Measurements from ENCODE around the gene PTPRG. TPM values are rescaled to one million over a fixed set of nuclear protein-coding genes. Genes with fewer than 3 reads are reported as not detected.
A peak's percentile ranks its signal among the peaks of the same experiment; 100 is the strongest.

PTPRG gene
- total and polyA plus RNA-seq, 10 of the 15 experiments (the other 5 are each of a cell fraction or from before 2014, with no cell fraction given) = 0.29 to 20.7 (median 1.4) TPM

DNA sequence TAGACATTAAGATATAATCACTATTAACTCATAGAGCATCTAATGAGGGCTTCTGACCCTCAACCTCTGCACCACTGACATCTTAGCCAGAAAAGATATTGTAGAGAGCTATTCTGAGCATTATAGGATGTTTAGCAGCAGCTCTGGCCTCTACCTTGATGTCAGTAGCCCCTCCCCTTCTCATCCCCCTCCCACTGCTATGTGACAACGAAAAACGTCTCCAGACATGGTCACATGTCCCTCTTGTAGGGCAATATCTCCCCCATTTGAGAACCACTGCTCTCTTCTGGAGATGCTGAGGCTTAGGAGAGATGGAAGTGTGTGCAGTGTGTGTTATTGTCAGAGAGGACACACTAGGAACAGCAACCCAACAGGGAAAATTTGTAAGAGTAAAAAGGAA, 569.7 kb downstream of the PTPRG start:
- FAIRE-seq = no peak
- 15% methylated on average over 2 of the region's 2 CpGs for WGBS (ENCODE audit: insufficient coverage, insufficient replicate concordance, low lambda C conversion rate, missing lambda C conversion rate)
- BruUV-seq (replicated peaks) = no TSS peak
- Histone ChIP-seq H3K9ac (ENCODE audit: control insufficient read depth, insufficient read depth, low read length) (no peak overlapping the region), H4K20me1 (ENCODE audit: control insufficient read depth, insufficient read depth) (no peaks in the 10 kb centered on the region), H3K27me3 (replicated peaks in 1 of 2; ENCODE audit: control insufficient read depth in 2 of 2, insufficient read depth in 2 of 2, low read length in 1 of 2) (no peaks in the 10 kb centered on the region), H3K36me3 (ENCODE audit: control insufficient read depth in 2 of 2, insufficient read depth in 2 of 2, low read length in 1 of 2) (no peaks in the 10 kb centered on the region), H3K4me3 (no peak overlapping the region), H3K27ac (ENCODE audit: control insufficient read depth, insufficient read depth) (no peak overlapping the region), H3K9me3 (replicated peaks; ENCODE audit: control insufficient read depth, insufficient read depth, low read length) (no peaks in the 10 kb centered on the region), H2AFZ (ENCODE audit: control insufficient read depth, low read depth, low read length) (no peak overlapping the region), H3K4me2 (ENCODE audit: control insufficient read depth, insufficient read depth) (no peak overlapping the region), H3K79me2 (ENCODE audit: control insufficient read depth, insufficient read depth, low read length) (no peaks in the 10 kb centered on the region), H3K4me1 (ENCODE audit: control insufficient read depth, insufficient read depth, low read length) (no peaks in the 10 kb centered on the region)
- intact Hi-C loops (cut with micrococcal nuclease; ENCODE audit: unreplicated experiment) (loop anchor here (1.0 kb wide), 1 partner anchor 273 kb away; no protein-coding TSS in a partner anchor), in situ Hi-C loops (cut with MboI) (no loop called here)
- ATAC-seq = peak; percentile 19; the same call in 1 of the 3 replicates
- DNase-seq (ENCODE audit: low read depth, low spot score) = no peak
- POLR2A ChIA-PET = interaction anchor here (1.6 kb wide), 1 partner anchor 9 kb away, joined by 4 read pairs; no protein-coding TSS in a partner anchor
- no peak for TF ChIP-seq LARP7 (IDR thresholded peaks at IDR 0.05)
- TF ChIP-seq DPF2 (IDR thresholded peaks at IDR 0.05) = no peak
- TF ChIP-seq, protein P1, sequence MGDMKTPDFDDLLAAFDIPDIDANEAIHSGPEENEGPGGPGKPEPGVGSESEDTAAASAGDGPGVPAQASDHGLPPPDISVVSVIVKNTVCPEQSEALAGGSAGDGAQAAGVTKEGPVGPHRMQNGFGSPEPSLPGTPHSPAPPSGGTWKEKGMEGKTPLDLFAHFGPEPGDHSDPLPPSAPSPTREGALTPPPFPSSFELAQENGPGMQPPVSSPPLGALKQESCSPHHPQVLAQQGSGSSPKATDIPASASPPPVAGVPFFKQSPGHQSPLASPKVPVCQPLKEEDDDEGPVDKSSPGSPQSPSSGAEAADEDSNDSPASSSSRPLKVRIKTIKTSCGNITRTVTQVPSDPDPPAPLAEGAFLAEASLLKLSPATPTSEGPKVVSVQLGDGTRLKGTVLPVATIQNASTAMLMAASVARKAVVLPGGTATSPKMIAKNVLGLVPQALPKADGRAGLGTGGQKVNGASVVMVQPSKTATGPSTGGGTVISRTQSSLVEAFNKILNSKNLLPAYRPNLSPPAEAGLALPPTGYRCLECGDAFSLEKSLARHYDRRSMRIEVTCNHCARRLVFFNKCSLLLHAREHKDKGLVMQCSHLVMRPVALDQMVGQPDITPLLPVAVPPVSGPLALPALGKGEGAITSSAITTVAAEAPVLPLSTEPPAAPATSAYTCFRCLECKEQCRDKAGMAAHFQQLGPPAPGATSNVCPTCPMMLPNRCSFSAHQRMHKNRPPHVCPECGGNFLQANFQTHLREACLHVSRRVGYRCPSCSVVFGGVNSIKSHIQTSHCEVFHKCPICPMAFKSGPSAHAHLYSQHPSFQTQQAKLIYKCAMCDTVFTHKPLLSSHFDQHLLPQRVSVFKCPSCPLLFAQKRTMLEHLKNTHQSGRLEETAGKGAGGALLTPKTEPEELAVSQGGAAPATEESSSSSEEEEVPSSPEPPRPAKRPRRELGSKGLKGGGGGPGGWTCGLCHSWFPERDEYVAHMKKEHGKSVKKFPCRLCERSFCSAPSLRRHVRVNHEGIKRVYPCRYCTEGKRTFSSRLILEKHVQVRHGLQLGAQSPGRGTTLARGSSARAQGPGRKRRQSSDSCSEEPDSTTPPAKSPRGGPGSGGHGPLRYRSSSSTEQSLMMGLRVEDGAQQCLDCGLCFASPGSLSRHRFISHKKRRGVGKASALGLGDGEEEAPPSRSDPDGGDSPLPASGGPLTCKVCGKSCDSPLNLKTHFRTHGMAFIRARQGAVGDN (IDR thresholded peaks at IDR 0.05) = no peak
- TF ChIP-seq SRF (IDR thresholded peaks at IDR 0.05; ENCODE audit: low read depth in 2 of 2, low read length in 2 of 2) = no peak
- TF ChIP-seq IKZF2 (IDR thresholded peaks at IDR 0.05) = no peak
- no peak for TF ChIP-seq RCOR1 (conservative IDR thresholded peaks at IDR 0.05; ENCODE audit: low read depth, low read length)
- TF ChIP-seq, protein P2, sequence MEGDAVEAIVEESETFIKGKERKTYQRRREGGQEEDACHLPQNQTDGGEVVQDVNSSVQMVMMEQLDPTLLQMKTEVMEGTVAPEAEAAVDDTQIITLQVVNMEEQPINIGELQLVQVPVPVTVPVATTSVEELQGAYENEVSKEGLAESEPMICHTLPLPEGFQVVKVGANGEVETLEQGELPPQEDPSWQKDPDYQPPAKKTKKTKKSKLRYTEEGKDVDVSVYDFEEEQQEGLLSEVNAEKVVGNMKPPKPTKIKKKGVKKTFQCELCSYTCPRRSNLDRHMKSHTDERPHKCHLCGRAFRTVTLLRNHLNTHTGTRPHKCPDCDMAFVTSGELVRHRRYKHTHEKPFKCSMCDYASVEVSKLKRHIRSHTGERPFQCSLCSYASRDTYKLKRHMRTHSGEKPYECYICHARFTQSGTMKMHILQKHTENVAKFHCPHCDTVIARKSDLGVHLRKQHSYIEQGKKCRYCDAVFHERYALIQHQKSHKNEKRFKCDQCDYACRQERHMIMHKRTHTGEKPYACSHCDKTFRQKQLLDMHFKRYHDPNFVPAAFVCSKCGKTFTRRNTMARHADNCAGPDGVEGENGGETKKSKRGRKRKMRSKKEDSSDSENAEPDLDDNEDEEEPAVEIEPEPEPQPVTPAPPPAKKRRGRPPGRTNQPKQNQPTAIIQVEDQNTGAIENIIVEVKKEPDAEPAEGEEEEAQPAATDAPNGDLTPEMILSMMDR (IDR thresholded peaks at IDR 0.05 in 2 of 3, conservative IDR thresholded peaks at IDR 0.05 in 1 of 3; ENCODE audit: control insufficient read depth in 2 of 3, extremely low read depth in 1 of 3, insufficient read depth in 1 of 3, low read depth in 3 of 3, low read length in 3 of 3) = no peak
- no peak for TF ChIP-seq HDGF (IDR thresholded peaks at IDR 0.05)
- TF ChIP-seq, protein P3, sequence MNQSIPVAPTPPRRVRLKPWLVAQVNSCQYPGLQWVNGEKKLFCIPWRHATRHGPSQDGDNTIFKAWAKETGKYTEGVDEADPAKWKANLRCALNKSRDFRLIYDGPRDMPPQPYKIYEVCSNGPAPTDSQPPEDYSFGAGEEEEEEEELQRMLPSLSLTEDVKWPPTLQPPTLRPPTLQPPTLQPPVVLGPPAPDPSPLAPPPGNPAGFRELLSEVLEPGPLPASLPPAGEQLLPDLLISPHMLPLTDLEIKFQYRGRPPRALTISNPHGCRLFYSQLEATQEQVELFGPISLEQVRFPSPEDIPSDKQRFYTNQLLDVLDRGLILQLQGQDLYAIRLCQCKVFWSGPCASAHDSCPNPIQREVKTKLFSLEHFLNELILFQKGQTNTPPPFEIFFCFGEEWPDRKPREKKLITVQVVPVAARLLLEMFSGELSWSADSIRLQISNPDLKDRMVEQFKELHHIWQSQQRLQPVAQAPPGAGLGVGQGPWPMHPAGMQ (IDR thresholded peaks at IDR 0.05; ENCODE audit: borderline replicate concordance) = no peak
- TF ChIP-seq, protein P4, sequence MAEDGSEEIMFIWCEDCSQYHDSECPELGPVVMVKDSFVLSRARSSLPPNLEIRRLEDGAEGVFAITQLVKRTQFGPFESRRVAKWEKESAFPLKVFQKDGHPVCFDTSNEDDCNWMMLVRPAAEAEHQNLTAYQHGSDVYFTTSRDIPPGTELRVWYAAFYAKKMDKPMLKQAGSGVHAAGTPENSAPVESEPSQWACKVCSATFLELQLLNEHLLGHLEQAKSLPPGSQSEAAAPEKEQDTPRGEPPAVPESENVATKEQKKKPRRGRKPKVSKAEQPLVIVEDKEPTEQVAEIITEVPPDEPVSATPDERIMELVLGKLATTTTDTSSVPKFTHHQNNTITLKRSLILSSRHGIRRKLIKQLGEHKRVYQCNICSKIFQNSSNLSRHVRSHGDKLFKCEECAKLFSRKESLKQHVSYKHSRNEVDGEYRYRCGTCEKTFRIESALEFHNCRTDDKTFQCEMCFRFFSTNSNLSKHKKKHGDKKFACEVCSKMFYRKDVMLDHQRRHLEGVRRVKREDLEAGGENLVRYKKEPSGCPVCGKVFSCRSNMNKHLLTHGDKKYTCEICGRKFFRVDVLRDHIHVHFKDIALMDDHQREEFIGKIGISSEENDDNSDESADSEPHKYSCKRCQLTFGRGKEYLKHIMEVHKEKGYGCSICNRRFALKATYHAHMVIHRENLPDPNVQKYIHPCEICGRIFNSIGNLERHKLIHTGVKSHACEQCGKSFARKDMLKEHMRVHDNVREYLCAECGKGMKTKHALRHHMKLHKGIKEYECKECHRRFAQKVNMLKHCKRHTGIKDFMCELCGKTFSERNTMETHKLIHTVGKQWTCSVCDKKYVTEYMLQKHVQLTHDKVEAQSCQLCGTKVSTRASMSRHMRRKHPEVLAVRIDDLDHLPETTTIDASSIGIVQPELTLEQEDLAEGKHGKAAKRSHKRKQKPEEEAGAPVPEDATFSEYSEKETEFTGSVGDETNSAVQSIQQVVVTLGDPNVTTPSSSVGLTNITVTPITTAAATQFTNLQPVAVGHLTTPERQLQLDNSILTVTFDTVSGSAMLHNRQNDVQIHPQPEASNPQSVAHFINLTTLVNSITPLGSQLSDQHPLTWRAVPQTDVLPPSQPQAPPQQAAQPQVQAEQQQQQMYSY (CRISPR knock-in tag; IDR thresholded peaks at IDR 0.05) = no peak
- RAD21 ChIA-PET (ENCODE audit: unreplicated experiment) = interaction anchor here (0.9 to 2.8 kb wide), 8 partner anchors 8 to 565 kb away, joined by 3 to 22 read pairs (median 4); no protein-coding TSS in a partner anchor
- CTCF ChIA-PET = interaction anchor here (0.6 to 3.0 kb wide), 21 partner anchors 9 to 566 kb away, joined by 3 to 51 read pairs (median 4); no protein-coding TSS in a partner anchor
- SMC1A ChIA-PET (ENCODE audit: uncharacterized antibody, unreplicated experiment) = interaction anchor here (0.7 to 3.3 kb wide), 17 partner anchors 8 to 568 kb away, joined by 3 to 33 read pairs (median 4); no protein-coding TSS in a partner anchor
